Measurements from ENCODE around the gene TUBGCP6.

DNA sequence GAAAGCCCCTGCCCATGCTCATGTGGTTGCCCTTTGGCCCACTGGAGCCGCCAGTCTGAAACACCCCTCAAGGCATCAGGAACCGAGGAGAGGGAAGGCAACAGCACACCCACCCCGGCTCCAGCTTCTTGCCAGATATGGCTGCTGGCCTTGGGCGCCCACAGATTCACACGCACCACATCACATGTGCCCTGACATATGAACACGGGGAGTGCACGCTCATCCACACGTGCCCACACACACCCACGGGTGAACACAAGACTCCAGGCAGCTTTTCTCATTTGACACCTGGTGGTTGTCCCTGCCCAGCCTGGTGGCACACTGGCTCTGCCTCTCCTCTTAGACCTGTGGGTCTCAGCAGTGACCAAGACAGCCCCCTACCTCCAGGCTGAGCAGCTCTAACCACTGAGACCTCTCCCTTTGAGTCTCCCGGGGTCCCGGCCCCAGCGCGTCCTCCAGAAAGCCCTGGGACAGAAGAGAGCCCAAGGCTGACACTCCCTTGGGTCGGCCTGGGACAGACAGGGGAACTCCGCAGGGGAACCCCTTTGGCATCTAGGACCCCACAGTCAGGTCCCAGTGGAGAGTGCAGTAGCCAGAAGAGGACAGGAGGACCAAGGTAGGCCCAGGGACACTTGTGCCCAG, 19.4 kb upstream of the TUBGCP6 start:
- no peak for TF ChIP-seq CTCF (IDR thresholded peaks at IDR 0.05 in 4 of 5, conservative IDR thresholded peaks at IDR 0.05 in 1 of 5)
- no peak for TF ChIP-seq POLR2A (IDR thresholded peaks at IDR 0.05)

All from gastrocnemius medialis (tissue), 4 donors.